H9 (cell line): ENCODE results near the gene HECTD1. TPM values are rescaled to one million over a fixed set of nuclear protein-coding genes. Genes with fewer than 3 reads are reported as not detected.

ENCODE experiments used
- DNase-seq: peaks from one replicate; pipeline ENCODE4 v3.0.0-alpha.2; 2017
- H2AFZ ChIP-seq: one replicate; pipeline ENCODE4 v1.6.1; 2013; ENCODE audit warnings: mild to moderate bottlenecking, low read length, control low read depth, moderate library complexity
- H2AK5ac ChIP-seq: 2 replicates; pipeline ENCODE4 v1.6.1; 2013; ENCODE audit warnings: low read length, control low read depth, mixed read lengths; ENCODE audit not compliant: insufficient read length
- H2BK120ac ChIP-seq: one replicate; pipeline ENCODE4 v1.6.1; 2013; ENCODE audit warnings: low read depth, mild to moderate bottlenecking, low read length, control low read depth, inconsistent platforms; ENCODE audit not compliant: poor library complexity, severe bottlenecking
- H2BK12ac ChIP-seq: 2 replicates; pipeline ENCODE4 v1.6.1; 2013; ENCODE audit warnings: low read length, control low read depth, mixed read lengths, low read depth; ENCODE audit not compliant: insufficient read length
- H2BK15ac ChIP-seq: 2 replicates; pipeline ENCODE4 v1.6.1; 2013; ENCODE audit warnings: low read depth, low read length, control low read depth
- H2BK20ac ChIP-seq: one replicate; pipeline ENCODE4 v1.6.1; 2013; ENCODE audit warnings: low read depth, mild to moderate bottlenecking, low read length, control low read depth, inconsistent platforms; ENCODE audit not compliant: poor library complexity, severe bottlenecking
- H2BK5ac ChIP-seq: 2 replicates; pipeline ENCODE4 v1.6.1; 2013; ENCODE audit warnings: low read length, control low read depth, mixed read lengths; ENCODE audit not compliant: insufficient read length
- H3K14ac ChIP-seq: 2 replicates; pipeline ENCODE4 v1.6.1; 2013; ENCODE audit warnings: low read length, control low read depth; ENCODE audit not compliant: insufficient read depth
- H3K18ac ChIP-seq: 2 replicates; pipeline ENCODE4 v1.6.1; 2013; ENCODE audit warnings: low read depth, mild to moderate bottlenecking, mixed read lengths, low read length, control low read depth; ENCODE audit not compliant: insufficient read length
- H3K23ac ChIP-seq: 2 replicates; pipeline ENCODE4 v1.6.1; 2013; ENCODE audit warnings: low read length, control low read depth, mixed read lengths, low read depth; ENCODE audit not compliant: insufficient read length
- H3K23me2 ChIP-seq: 2 replicates; pipeline ENCODE4 v1.6.1; 2013; ENCODE audit warnings: low read depth, mild to moderate bottlenecking, mixed read lengths, low read length, control low read depth; ENCODE audit not compliant: insufficient read length, poor library complexity, severe bottlenecking
- H3K27ac ChIP-seq: 2 replicates; pipeline ENCODE4 v1.5.1; 2013; ENCODE audit warnings: low read length, control low read depth, mixed read lengths, low read depth; ENCODE audit not compliant: insufficient read length
- H3K27me3 ChIP-seq: 2 replicates; pipeline ENCODE4 v1.6.1; 2013; ENCODE audit warnings: low read length, control low read depth, inconsistent platforms; ENCODE audit not compliant: insufficient read depth
- H3K4ac ChIP-seq: 2 replicates; pipeline ENCODE4 v1.6.1; 2013; ENCODE audit warnings: low read depth, mild to moderate bottlenecking, control low read depth, inconsistent platforms, low read length, moderate library complexity
- H3K4me1 ChIP-seq: 2 replicates; pipeline ENCODE4 v1.6.1; 2013; ENCODE audit warnings: low read length, control low read depth, inconsistent platforms; ENCODE audit not compliant: insufficient read depth
- H3K4me2 ChIP-seq: 2 replicates; pipeline ENCODE4 v1.6.1; 2013; ENCODE audit warnings: low read length, control low read depth, mixed read lengths; ENCODE audit not compliant: insufficient read length, insufficient read depth
- H3K56ac ChIP-seq: 2 replicates; pipeline ENCODE4 v1.6.1; 2013; ENCODE audit warnings: low read depth, mild to moderate bottlenecking, mixed read lengths, low read length, control low read depth; ENCODE audit not compliant: insufficient read length
- H3K79me1 ChIP-seq: 2 replicates; pipeline ENCODE4 v1.6.1; 2013; ENCODE audit warnings: low read depth, mild to moderate bottlenecking, moderate library complexity, low read length, control low read depth, inconsistent platforms; ENCODE audit not compliant: insufficient read depth, poor library complexity, severe bottlenecking
- H3K79me2 ChIP-seq: 2 replicates; pipeline ENCODE4 v1.6.1; 2013; ENCODE audit warnings: low read length, control low read depth, inconsistent platforms; ENCODE audit not compliant: insufficient read depth
- H3K9ac ChIP-seq: 2 replicates; pipeline ENCODE4 v1.6.1; 2013; ENCODE audit warnings: low read length, control low read depth, mixed read lengths; ENCODE audit not compliant: insufficient read length; ENCODE audit errors: extremely low read depth
- H3K9me3 ChIP-seq: one replicate; pipeline ENCODE4 v1.6.1; 2013; ENCODE audit warnings: low read depth, low read length, inconsistent platforms; ENCODE audit not compliant: control insufficient read depth
- H3T11ph ChIP-seq: one replicate; pipeline ENCODE4 v1.6.1; 2013; ENCODE audit warnings: mild to moderate bottlenecking, low read length, control low read depth, inconsistent platforms
- H4K20me1 ChIP-seq: one replicate; pipeline ENCODE4 v1.6.1; 2013; ENCODE audit not compliant: control insufficient read depth, insufficient read length, insufficient read depth
- H4K5ac ChIP-seq: 2 replicates; pipeline ENCODE4 v1.6.1; 2013; ENCODE audit warnings: low read depth, mild to moderate bottlenecking, mixed read lengths, low read length, control low read depth; ENCODE audit not compliant: insufficient read length
- H4K8ac ChIP-seq: replicated peaks from 2 replicates; pipeline ENCODE4 v1.6.1; 2013; ENCODE audit warnings: low read length, control low read depth, mixed read lengths, low read depth; ENCODE audit not compliant: insufficient read length
- H4K91ac ChIP-seq: 2 replicates; pipeline ENCODE4 v1.6.1; 2013; ENCODE audit warnings: low read depth, mild to moderate bottlenecking, moderate library complexity, mixed read lengths, low read length, control low read depth; ENCODE audit not compliant: insufficient read length
- H3K27ac Mint-ChIP-seq, 3 experiments: 2 replicates in 2 of 3; 3 replicates in 1 of 3; pipeline ENCODE4 v1.8.0; 2020 to 2021; ENCODE audit warnings: mixed read lengths in 3 of 3, mild to moderate bottlenecking in 1 of 3, moderate library complexity in 1 of 3
- H3K27me3 Mint-ChIP-seq: 2 replicates; pipeline ENCODE4 v1.8.0; 2021; ENCODE audit warnings: low read depth, mild to moderate bottlenecking, moderate library complexity, mixed read lengths
- H3K36me3 Mint-ChIP-seq, 3 experiments: 2 replicates in 2 of 3; 3 replicates in 1 of 3; pipeline ENCODE4 v1.8.0; 2020 to 2021; ENCODE audit warnings: low read depth in 3 of 3, mixed read lengths in 3 of 3; ENCODE audit not compliant: insufficient read depth in 1 of 3
- H3K4me1 Mint-ChIP-seq, 2 experiments: 2 replicates each; pipeline ENCODE4 v1.8.0; 2020; ENCODE audit warnings: mixed read lengths in 2 of 2
- H3K4me3 Mint-ChIP-seq, 2 experiments: 2 replicates in 1 of 2; 3 replicates in 1 of 2; pipeline ENCODE4 v1.8.0; 2020 to 2021; ENCODE audit warnings: mild to moderate bottlenecking in 2 of 2, mixed read lengths in 2 of 2, moderate library complexity in 1 of 2
- H3K9me3 Mint-ChIP-seq, 2 experiments: 2 replicates in 1 of 2; 3 replicates in 1 of 2; pipeline ENCODE4 v1.8.0; 2020; ENCODE audit warnings: mild to moderate bottlenecking in 2 of 2, mixed read lengths in 2 of 2, moderate library complexity in 1 of 2
- WGBS: extraction: QIAGEN DNeasy Blood & Tissue Kit; methylation state at CpG from one replicate; pipeline ENCODE4 v1.1.7; 2013; ENCODE audit warnings: missing lambda C conversion rate, low lambda C conversion rate, mixed read lengths; ENCODE audit not compliant: insufficient read length; ENCODE audit errors: extremely low coverage; 5-methylcytosine and 5-hydroxymethylcytosine counted together
- total RNA-seq: library from RNA; stranded (reverse); gene quantifications from 2 replicates; pipeline ENCODE4 v1.2.1, GENCODE V29; 2021
- TF ChIP-seq, protein P1 (sequence below): fragments of 200-600 bp; sonication (generic); conservative IDR thresholded peaks from 3 replicates; pipeline ENCODE4 v1.8.0; 2021; ENCODE audit warnings: antibody characterized with exemption, mild to moderate bottlenecking

HECTD1 gene
- total RNA-seq, 1 experiment from 2014 or later = 135 TPM

DNA sequence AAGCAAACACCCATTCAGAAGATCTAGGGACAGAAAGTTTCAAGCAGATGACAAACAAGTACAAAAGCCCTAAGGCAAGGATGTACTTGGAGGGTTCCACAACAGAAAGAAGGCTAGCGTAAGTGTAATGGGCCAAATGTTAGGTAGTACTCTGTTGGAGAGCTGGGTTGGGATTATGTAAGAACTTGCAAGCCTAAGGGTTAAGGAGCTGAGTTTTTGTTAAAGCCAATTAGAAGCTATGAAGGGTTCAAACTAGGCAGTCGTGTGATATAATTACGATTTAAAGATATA, 41.4 kb downstream of the HECTD1 start:
- no peak overlapping the region for H3K27ac ChIP-seq
- no peak overlapping the region for H2BK12ac ChIP-seq
- H3T11ph ChIP-seq = no peak overlapping the region
- Mint-ChIP-seq H3K4me3 (no peak overlapping the region), H3K9me3 (no peaks in the 10 kb centered on the region), H3K27ac (peak overlapping the region in 2 of 3 experiments; percentile 8 to 26; a peak in 1 of 7 replicates), H3K4me1 (no peaks in the 10 kb centered on the region), H3K36me3 (peaks cover 19 to 87% (median 65%) of the 10 kb centered on the region in 3 experiments; a peak in 6 of 7 replicates), H3K27me3 (no peaks in the 10 kb centered on the region)
- H3K23ac ChIP-seq = no peak overlapping the region
- H2BK15ac ChIP-seq = no peak overlapping the region
- no peak overlapping the region for H2BK20ac ChIP-seq
- no peaks in the 10 kb centered on the region for H3K79me2 ChIP-seq
- no peak overlapping the region for H2BK5ac ChIP-seq
- no peak overlapping the region for H3K56ac ChIP-seq
- no peak overlapping the region for H3K9ac ChIP-seq
- no peak for DNase-seq
- no peak overlapping the region for H4K8ac ChIP-seq
- H3K14ac ChIP-seq = no peak overlapping the region
- H2AK5ac ChIP-seq = no peak overlapping the region
- no peak overlapping the region for H3K18ac ChIP-seq
- no peaks in the 10 kb centered on the region for H3K23me2 ChIP-seq
- H3K4ac ChIP-seq = no peak overlapping the region
- no peaks in the 10 kb centered on the region for H3K79me1 ChIP-seq
- no peaks in the 10 kb centered on the region for H3K9me3 ChIP-seq
- no peak overlapping the region for H3K4me2 ChIP-seq
- no peaks in the 10 kb centered on the region for H4K20me1 ChIP-seq
- no peaks in the 10 kb centered on the region for H3K27me3 ChIP-seq
- H4K91ac ChIP-seq = no peak overlapping the region
- H2BK120ac ChIP-seq = no peak overlapping the region
- no peaks in the 10 kb centered on the region for H3K4me1 ChIP-seq
- H4K5ac ChIP-seq = no peak overlapping the region
- WGBS = no CpG with 5 or more reads among the region's 3 CpGs
- TF ChIP-seq, protein P1, sequence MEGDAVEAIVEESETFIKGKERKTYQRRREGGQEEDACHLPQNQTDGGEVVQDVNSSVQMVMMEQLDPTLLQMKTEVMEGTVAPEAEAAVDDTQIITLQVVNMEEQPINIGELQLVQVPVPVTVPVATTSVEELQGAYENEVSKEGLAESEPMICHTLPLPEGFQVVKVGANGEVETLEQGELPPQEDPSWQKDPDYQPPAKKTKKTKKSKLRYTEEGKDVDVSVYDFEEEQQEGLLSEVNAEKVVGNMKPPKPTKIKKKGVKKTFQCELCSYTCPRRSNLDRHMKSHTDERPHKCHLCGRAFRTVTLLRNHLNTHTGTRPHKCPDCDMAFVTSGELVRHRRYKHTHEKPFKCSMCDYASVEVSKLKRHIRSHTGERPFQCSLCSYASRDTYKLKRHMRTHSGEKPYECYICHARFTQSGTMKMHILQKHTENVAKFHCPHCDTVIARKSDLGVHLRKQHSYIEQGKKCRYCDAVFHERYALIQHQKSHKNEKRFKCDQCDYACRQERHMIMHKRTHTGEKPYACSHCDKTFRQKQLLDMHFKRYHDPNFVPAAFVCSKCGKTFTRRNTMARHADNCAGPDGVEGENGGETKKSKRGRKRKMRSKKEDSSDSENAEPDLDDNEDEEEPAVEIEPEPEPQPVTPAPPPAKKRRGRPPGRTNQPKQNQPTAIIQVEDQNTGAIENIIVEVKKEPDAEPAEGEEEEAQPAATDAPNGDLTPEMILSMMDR = no peak
- H2AFZ ChIP-seq = no peak overlapping the region
